Measurements from ENCODE around the gene STK32B. TPM values are rescaled to one million over a fixed set of nuclear protein-coding genes. Genes with fewer than 3 reads are reported as not detected.

Gene STK32B
- total RNA-seq, 1 experiment from 2014 or later: not detected

DNA sequence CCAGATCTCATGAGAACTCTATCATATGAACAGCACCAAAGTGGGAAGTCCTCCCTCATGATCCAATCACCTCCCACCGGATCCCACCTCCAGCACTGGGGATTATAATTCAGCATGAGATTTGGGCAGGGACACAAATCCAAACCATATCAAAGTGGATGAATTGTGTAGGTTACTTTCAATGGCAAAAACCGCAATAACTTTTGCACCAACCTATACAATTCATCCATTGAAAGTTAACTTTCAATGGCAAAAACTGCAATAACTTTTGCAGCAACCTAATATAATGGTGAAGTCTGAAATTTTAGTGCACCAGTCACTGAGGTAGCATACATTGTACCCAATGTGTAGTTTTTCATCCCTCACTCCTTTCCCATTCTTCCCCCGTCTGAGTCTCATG lies 16.6 kb downstream of the STK32B start:
- DNase-seq (ENCODE audit: low spot score): no peak

DNA sequence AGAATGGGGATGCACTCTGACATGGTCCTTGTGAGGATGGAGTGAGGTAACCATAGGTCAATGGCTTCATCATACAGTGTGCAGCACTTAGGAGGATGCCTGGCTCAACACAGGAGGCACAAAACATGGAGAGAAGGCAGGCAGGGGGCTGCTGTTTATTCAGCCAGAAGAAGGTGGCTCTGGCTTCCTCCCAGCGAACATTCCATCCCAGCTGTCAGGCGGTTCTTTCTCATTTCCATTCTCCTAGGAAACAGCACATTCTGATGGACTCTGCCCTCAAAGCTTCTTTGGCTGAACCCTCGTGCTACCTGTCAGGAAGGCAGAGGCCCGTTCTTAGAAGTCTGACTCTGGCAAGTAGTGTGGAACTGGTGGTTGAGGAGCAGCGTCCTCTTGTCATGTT lies 18.6 kb downstream of the STK32B start:
- DNase-seq (ENCODE audit: low spot score): no peak

DNA sequence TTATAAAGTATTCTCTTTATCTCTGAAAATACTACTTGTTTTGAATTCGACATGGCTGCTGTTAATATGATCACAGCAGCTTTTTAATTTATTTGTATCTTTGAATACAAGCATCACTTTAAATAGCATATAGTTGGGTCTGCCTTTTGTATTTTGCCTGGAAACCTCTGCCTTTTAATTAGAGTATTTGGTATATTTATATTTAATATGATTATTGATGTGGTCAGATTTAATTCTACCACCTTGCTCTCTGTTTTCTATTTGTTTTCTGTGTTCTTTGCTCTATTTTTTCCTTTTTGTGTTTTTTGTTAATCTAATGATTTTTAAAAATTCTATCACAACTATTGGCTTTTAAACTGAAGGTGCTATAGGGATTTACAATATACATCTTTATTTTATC lies 21.7 kb downstream of the STK32B start:
- no peak for DNase-seq (ENCODE audit: low spot score)

DNA sequence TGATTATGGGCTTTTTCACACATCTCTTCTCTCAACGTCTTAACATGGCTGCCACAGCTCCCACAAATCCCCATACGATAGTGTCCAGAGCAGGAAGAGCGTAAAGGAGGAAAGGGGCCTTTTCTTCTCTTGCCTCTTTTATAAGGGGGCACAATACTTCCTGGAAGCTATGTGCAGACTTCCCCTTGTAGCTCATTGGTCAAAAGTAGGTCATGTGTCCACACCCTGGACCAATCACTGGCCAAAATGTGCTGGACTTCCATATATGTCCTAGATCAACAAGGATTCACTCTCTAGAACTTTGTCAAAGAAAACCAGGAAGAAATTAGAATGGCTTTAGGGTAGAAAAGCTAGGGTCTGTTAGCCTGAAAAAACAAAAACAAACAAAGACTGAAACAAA lies 26.7 kb downstream of the STK32B start:
- DNase-seq (ENCODE audit: low spot score): no peak

DNA sequence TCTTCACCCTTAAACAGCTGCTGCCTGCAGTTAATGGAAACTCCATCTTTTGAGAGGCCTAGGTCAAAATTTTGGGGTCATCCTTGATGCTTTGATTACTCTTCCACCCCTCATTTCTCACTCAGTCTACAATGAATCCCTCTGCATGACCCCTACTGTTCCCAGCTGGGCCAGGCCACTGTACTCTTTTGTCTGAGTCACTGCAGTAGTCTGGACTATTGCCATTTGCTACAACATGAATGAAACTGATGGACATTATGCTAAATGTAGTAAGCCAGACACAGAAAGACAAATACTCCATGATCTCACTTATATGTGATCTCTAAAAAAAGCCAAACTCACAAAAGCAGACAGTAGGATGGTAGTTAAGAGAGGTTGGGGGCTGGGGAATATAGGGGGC lies 28.3 kb downstream of the STK32B start:
- no peak for DNase-seq (ENCODE audit: low spot score)

DNA sequence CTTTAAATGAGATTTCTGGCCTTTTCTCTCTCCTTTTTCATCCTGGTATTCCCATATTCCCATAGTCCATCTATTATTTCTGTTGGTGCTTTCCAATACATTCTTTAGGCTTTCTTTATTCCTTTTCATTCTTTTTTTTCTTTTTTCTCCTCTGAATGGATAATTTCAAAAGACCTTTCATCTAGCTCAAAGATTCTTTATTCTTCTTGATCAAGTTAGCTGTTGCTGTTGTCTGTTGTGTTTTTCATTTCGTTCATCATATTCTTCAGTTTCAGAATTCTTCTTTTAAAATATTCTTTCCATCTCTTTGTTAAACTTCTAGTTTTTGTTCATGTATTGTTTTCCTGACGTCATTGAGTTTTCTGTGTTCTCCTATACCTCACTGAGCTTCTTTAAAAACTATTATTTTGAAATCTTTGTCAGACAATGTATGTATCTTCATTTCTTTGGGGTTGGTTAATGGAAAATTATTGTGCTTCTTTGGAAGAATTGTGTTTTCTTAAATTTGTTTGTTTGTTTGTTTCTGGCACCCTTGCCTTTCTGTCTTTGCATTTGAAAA lies 30.2 kb downstream of the STK32B start:
- no peak for DNase-seq (ENCODE audit: low spot score)

DNA sequence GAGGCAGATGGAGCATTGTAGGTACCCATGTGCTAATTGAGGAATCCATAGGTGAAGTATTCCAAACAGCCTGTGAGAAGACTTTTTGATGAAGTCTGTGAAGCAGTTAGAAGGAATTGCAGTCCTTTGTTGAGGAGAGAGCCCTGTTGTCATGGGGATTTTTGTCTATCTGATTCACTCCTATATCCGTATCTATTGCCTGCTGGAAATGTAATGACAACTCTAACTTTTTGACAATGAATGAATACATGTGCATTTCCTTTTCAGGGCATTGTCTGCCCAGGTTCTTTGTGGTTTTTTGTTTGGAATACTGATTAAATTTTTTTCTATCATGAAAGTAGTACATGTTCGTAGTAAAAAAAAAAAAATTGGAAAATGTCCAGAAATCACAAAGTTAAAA lies 31.1 kb downstream of the STK32B start:
- DNase-seq (ENCODE audit: low spot score): no peak

DNA sequence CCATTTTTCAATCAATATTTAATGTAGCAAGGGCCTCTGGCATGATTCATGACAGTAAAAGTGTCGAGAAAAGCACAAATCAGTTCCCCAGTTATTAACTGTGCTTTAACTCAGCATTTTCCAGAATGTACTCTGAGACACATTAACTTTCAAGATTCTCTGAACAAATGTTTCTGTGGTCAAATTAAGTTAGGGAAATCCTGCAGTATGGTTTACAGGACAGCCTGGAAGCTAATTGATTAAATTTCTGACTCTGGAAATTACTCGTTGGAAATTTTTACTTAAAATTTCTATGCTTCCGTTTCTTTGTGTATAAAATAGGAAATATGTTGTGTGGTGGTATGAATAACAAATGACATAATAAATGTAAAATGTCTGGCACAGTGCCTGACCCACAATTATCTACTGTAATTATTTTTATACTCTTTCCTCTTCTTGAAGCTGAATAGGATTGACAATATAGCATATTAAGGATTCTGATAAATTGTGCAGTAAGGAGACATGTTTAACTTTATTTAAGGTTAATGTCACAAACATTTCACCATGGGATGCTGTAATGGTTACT lies 33.7 kb downstream of the STK32B start:
- no peak for DNase-seq (ENCODE audit: low spot score)

DNA sequence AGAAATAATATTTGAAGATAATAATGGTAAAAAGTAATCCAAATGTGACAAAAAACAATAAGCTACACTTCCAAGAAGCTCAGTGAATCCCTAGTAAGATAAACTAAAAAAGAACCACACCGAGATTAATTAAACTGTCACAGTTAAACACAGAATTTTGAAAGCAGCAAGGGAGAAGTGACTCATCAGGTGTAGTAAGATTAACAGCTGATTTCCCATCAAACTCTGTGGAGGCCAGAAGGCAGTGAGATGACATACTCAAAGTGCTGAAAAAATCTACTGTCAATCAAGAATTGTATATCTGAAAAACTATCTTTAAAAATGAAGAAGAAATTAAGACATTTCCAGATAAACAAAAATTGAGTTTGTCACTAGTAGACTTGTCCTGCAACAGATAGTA lies 35.3 kb downstream of the STK32B start:
- DNase-seq (ENCODE audit: low spot score): no peak

DNA sequence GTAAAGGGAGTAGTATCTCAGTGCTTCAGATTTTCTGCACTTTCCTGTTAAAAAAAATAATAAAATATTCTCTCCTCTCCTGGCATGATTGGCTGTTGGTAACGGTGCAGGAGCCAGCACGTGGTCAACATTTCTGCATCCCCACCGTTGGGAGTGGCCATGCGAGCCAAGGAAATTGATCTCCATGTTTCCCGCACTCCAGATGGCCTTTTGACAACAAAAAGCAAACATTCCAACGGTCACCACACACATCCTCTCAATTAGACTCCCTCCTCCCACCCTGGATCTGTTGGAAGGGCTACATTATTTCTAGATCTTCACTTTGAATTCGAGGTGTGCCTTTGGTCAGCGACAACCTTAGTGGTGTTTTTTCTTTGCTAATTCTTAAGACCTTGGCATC lies 45.0 kb downstream of the STK32B start:
- no peak for DNase-seq (ENCODE audit: low spot score)

DNA sequence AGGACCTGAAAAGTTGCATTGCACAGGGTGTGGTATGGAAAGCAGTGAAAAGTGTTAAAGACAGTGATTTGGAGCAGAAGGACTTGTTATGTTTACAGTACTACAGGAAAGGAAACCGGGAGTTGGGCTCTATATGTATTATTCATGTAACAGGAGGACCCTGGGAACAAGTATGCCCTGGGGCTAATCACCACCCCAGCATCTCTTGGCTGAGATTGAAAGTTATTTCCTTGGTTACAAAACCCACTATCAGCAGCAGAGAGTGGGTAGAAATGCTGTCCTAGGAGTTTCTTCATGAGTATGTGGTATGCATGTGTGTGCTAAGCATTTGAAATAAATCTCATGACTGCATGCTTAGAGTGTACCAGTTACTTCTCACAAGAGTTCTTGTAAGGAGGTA lies 46.9 kb downstream of the STK32B start:
- no peak for DNase-seq (ENCODE audit: low spot score)

DNA sequence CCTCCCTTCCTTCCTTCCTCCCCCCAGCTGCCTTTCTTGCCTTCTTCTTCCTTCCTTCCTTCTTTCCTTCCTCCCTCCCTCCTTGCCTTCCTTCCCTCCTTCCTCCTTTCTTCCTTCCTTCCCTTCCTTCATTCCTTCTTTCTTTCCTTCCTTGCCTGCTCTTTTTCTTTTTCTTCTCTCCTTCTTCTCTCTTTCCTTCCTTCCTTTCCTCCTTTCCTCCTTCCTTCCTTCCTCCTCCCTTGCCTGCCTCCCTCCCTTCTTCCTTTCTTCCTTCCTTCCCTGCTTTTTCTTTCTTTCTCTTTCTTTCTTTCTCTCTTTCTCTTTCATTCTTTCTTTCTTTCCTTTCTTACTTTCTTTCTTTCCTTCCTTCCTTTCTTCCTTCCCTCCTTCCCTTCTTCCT lies 49.1 kb downstream of the STK32B start:
- no peak for DNase-seq (ENCODE audit: low spot score)

DNA sequence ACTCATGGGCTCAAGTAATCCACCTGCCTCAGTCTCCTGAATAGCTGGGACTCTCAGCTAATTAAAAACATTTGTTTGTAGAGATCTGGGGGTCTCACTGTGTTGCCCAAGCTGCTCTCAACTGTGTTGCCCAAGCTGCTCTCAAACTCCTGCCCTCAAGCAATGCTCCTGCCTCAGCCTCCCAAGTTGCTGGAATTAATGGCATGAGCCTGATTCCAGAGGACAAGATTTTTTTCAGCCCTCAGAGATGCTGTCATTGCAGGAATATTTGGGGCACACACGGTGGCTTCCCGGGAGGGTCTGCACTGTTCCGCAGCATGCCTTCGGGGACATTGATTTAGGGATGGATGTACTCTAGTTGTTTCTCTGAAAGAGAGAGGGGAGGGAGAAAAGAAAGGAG lies 49.7 kb downstream of the STK32B start:
- DNase-seq (ENCODE audit: low spot score): no peak

DNA sequence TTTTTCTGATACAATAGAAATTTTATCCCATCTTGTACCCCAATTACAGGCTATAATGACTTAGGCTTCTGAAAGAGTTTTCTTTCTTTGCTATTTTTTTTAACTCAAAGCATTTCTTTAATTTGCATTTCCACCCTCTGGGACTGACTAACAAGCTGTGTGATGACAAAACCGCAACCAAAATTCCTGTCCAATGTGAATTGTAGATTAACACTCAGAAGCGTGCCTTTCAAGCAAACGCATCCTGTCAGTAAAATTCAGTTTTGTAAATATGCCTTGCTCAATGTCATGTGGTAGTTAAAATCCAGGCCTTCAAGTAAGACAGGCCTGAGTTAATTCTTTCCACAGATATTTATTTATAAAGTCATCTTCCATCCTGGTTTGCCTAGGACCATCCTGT lies 50.3 kb downstream of the STK32B start:
- no peak for DNase-seq (ENCODE audit: low spot score)

DNA sequence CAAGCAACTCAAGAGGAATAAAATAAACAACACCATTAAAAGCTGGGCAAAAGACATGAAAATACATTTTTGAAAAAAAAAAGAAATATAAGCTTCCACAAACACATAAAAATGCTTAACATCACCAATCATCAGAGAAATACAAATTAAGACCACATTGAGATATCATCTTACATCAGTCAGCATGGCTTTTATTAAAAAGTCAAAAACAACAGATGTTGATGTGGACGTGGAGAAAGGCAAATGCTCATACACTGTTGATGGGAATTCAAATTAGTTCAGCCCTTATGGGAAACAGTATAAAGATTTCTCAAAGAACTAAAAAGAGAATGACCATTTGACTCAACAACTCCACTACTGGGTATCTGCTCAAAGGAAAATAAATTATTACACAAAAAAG lies 59.6 kb downstream of the STK32B start:
- no peak for DNase-seq (ENCODE audit: low spot score)

DNA sequence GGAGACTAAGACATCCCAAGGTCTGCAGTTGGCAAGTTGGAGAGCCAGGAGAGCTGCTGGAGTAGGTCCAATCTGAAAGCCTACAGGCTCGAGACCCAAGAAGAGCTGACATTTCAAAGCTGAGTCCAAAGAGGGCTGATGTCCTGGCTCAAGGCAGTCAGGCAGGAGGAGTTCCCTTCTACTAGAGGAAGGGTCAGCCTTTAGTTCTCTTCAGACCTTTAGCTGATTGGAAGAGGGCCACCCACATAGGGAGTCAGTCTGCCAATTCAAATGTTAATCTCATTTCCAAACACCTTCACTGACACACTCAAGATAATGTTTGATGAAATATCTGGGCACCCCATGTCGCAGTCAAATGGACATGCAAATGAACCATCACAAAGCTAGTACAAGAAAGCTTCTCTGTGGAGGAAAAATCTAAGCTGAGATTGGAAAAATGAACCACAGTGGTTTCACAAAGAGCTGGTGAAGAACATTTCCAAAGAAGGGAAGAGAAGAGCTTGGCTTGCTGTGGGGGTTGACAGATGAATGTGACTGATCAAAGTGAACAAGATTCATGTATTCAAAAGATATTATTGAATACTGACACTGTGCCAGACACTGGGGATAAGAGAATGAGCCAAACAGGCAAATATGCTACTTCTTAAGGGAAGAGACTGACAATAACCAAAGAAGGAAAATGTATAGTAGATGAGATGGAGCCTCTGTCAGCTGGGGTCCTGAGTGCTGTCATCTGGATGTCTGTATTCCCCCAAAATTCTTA lies 61.2 kb downstream of the STK32B start:
- DNase-seq (ENCODE audit: low spot score): no peak

DNA sequence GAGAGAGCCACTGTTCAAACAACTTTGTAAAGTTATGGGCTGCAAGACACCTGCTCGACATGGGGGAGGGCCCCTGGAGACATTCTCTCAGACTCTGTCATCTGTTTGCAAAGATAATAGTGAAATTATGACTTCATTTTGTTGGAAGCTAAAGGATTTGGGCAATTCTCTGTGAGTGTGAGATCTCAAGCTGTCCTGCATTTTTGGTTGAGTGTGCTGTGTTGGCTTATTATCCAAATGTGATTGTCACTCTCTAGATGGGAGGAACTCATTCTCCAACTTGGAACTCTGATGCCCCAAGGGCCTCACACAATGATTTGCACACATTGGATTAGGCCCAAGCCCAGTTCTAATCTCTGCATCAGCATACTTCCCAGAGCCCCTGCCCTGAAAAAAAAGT lies 63.7 kb downstream of the STK32B start:
- no peak for DNase-seq (ENCODE audit: low spot score)

DNA sequence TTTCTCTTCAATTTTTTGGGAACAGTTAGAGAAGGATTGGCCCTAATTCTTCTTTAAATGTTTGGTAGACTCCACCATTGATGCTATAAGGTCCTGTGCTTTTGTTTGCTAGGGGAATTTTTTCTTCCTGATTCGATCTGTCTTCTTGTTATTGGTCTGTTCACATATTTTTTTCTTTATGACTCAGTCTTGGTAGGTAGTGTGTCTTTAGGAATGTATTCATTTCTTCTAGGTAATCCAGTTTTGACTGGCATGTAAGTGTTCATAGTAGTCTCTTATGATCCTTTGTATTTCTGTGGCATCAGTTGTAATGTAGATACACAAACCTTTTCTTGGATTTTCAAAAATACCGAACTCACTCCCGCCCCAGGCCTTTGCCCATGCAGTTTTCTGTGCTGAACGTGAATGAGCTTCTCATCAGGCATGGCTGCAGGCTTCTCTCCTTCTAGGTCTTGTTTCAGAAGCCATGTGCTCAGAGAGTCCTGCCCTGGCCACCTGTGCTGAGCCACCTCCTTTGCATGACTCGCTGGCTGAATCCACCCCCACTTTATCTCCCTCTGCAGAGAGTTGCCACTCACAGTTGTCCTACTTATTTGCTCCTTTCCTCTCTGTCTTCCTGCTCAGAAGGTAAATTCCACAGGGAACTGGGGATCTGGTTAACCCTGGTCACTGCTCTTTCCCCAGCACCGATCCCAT lies 67.0 kb downstream of the STK32B start:
- no peak for DNase-seq (ENCODE audit: low spot score)

DNA sequence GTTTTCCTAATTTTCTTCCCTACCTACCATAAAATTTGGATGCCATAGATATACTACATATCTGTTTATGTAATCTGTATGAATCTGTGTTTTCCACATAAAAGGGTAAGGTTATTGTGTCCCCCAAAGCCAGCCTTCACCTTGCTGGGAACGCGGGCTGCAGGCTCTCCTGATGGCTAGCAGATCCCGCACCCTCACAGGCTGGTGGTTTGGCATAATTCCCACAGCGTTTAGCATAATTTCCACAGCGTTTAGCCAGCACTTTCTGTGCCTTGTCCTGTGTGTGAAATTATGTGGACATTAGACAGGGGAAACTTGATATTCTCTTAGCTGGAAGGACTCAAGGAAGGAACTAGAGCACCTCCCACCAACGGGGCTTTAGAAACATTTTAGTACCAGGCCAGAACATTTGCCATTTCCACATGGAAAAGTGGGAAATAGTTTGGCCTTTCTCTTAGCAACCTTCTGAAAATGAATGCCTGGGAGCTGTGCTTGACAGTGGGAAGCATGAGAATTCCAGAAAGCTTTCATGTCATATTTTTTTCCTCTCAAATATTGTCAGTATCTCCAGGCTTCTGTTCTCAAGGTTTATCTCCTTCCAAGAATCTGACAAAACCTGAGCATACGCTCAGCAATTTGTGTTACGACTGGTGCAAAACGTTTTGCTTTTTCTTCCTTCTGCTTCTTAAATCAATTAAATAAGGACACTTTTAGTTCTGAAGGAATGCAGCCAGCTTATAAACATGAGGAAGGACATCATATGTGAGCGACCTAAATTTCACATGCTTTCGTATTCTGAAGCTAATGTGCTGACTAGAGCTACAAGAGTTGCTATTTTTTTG lies 67.9 kb downstream of the STK32B start:
- no peak for DNase-seq (ENCODE audit: low spot score)

DNA sequence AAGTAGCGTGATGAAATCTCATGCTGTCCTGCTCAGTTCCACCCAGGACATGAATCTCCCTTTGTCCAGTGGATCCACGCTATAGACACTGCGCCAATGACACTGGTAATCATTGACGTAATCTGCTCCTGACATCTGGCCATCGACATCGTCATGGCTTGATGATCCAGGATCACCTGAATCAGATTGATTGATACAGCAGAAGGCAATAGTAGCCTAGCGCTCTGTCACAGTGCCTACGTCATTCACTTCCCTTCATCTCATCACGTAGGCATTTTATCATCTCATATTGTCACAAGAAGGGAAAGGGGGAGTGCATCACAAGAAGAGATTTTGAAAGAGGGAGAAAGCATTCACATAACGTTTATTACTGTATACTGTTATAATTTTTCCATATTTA lies 68.8 kb downstream of the STK32B start:
- no peak for DNase-seq (ENCODE audit: low spot score)

DNA sequence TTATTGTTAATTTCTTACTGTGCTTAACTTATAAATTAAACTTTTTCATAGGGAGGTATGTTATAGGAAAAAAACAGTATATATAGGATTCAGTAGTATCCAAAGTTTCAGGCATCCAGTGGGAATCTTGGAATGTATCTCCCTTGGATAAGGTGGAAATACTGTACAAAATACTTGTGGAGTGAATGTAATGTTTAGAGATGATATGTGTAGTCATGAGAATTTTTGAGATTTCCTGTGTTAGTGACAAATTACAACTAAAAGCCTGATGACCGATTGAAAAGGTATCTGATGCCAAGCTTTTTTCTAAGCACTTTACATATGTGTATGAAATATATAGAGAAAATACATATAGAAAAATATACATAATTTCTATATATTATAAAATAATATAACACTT lies 69.2 kb downstream of the STK32B start:
- DNase-seq (ENCODE audit: low spot score): no peak

DNA sequence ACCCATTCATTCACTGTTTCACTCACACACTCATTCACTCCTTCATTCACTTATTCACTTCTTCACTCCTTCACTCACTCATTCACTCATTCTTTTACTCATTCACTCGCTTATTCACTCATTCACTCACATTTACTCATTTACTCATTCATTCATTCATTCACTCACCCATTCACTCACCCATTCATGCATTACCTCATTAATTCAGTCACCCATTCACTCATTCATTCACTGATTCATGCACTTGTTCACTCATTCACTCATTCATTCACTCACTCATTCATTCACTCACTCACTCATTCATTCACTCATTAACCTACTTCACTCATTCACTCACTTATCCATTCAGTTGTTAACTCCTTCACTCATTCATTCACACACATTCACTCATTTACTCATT lies 70.8 kb downstream of the STK32B start:
- no peak for DNase-seq (ENCODE audit: low spot score)
